DND-41 (cell line): ENCODE measurements around the gene C10orf62.

Experiments
- ATAC-seq: fragments of 200-7000 bp; cut with Tn5 transposase; 3 replicates; pipeline ENCODE4 v1.9.1; 2021; ENCODE audit warnings: low read depth; ENCODE audit not compliant: insufficient read depth
- DNase-seq: peaks from one replicate; pipeline ENCODE4 v3.0.0-alpha.2; 2020
- H2AFZ ChIP-seq: 2 replicates; pipeline ENCODE4 v1.6.0; 2012; ENCODE audit warnings: low read depth, low read length
- H3K27ac ChIP-seq: 2 replicates; pipeline ENCODE4 v1.5.1; 2012; ENCODE audit warnings: low read length, inconsistent platforms
- H3K27me3 ChIP-seq: fragments of 200-600 bp; sonication (generic); 2 replicates; pipeline ENCODE4 v1.6.0; 2012; ENCODE audit warnings: low read length, mild to moderate bottlenecking, inconsistent platforms; ENCODE audit not compliant: insufficient read depth, poor library complexity
- H3K36me3 ChIP-seq: 2 replicates; pipeline ENCODE4 v1.5.1; 2012; ENCODE audit warnings: low read length, inconsistent platforms; ENCODE audit not compliant: insufficient read depth
- H3K4me1 ChIP-seq: 2 replicates; pipeline ENCODE4 v1.5.1; 2012; ENCODE audit warnings: mild to moderate bottlenecking, low read length; ENCODE audit not compliant: insufficient read depth
- H3K4me2 ChIP-seq: 2 replicates; pipeline ENCODE4 v1.6.0; 2012; ENCODE audit warnings: mild to moderate bottlenecking, moderate library complexity, low read length, inconsistent platforms; ENCODE audit not compliant: insufficient read depth
- H3K4me3 ChIP-seq, 2 experiments: fragments of 200-600 bp in 1 of 2; shearing (Covaris generic) in 1 of 2; 2 replicates each; pipeline ENCODE4 v1.5.1; 2012 to 2016; ENCODE audit warnings: inconsistent platforms in 2 of 2, low read length in 2 of 2, mild to moderate bottlenecking in 2 of 2, low read depth in 1 of 2, moderate library complexity in 1 of 2
- H3K79me2 ChIP-seq: 2 replicates; pipeline ENCODE4 v1.6.0; 2012; ENCODE audit warnings: low read length, inconsistent platforms; ENCODE audit not compliant: insufficient read depth
- H3K9ac ChIP-seq: 2 replicates; pipeline ENCODE4 v1.6.0; 2012; ENCODE audit warnings: low read depth, mild to moderate bottlenecking, inconsistent platforms, low read length, moderate library complexity
- H3K9me3 ChIP-seq: 2 replicates; pipeline ENCODE4 v1.5.1; 2012; ENCODE audit warnings: low read length, moderate library complexity, mild to moderate bottlenecking, inconsistent platforms; ENCODE audit not compliant: insufficient read depth, severe bottlenecking
- H4K20me1 ChIP-seq: 2 replicates; pipeline ENCODE4 v1.6.0; 2012; ENCODE audit warnings: low read length; ENCODE audit not compliant: insufficient read depth
- EZH2 ChIP-seq: IDR thresholded peaks from 3 replicates; pipeline ENCODE4 v1.6.1; 2012; ENCODE audit warnings: borderline replicate concordance, low read depth, mild to moderate bottlenecking, moderate library complexity, low read length, inconsistent platforms; ENCODE audit not compliant: severe bottlenecking
- TF ChIP-seq, protein P1 (sequence below): IDR thresholded peaks from 2 replicates; pipeline ENCODE4 v1.5.1; 2012; ENCODE audit warnings: borderline replicate concordance, low read length, moderate library complexity, mild to moderate bottlenecking; ENCODE audit not compliant: poor library complexity, severe bottlenecking; ENCODE audit errors: extremely low read depth

The C10orf62 gene

DNA sequence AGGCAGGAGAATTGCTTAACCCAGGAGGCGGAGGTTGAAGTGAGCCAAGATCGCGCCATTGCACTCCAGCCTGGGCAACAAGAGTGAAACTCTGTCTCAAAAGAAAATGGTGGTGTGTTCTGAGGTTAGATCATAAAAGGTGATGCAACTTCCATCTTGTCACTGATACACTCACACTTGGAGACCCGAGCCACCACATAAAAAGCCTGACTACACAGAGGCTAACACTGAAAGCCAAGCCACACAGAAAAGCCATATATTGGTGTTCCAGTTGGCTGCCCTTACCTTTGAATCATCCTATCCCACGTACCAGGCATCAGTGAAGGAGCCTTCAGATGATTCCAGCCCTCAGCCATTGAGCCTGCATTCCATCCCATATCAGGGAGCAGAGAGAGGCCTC is 39.8 kb downstream of the C10orf62 start:
- Histone ChIP-seq H3K27me3 (peaks cover 2% of the 10 kb centered on the region), H3K9me3 (no peaks in the 10 kb centered on the region), H3K4me3 (no peak overlapping the region), H3K79me2 (no peaks in the 10 kb centered on the region), H3K9ac (no peak overlapping the region), H3K36me3 (no peaks in the 10 kb centered on the region), H3K4me2 (no peak overlapping the region), H4K20me1 (no peaks in the 10 kb centered on the region), H3K4me1 (no peaks in the 10 kb centered on the region), H3K27ac (no peak overlapping the region), H2AFZ (no peak overlapping the region)
- no peak for DNase-seq
- no peak for ATAC-seq
- TF ChIP-seq EZH2 = no peak
- TF ChIP-seq, protein P1, sequence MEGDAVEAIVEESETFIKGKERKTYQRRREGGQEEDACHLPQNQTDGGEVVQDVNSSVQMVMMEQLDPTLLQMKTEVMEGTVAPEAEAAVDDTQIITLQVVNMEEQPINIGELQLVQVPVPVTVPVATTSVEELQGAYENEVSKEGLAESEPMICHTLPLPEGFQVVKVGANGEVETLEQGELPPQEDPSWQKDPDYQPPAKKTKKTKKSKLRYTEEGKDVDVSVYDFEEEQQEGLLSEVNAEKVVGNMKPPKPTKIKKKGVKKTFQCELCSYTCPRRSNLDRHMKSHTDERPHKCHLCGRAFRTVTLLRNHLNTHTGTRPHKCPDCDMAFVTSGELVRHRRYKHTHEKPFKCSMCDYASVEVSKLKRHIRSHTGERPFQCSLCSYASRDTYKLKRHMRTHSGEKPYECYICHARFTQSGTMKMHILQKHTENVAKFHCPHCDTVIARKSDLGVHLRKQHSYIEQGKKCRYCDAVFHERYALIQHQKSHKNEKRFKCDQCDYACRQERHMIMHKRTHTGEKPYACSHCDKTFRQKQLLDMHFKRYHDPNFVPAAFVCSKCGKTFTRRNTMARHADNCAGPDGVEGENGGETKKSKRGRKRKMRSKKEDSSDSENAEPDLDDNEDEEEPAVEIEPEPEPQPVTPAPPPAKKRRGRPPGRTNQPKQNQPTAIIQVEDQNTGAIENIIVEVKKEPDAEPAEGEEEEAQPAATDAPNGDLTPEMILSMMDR = no peak

GRCh38 chr10:97631098-97631497 is 41.6 kb downstream of the C10orf62 start:
- ATAC-seq (no peak), DNase-seq (no peak)
- H3K79me2 ChIP-seq = no peaks in the 10 kb centered on the region
- H4K20me1 ChIP-seq = no peaks in the 10 kb centered on the region
- no peaks in the 10 kb centered on the region for H3K4me1 ChIP-seq
- H2AFZ ChIP-seq = no peak overlapping the region
- no peak for TF ChIP-seq EZH2
- TF ChIP-seq, protein P1 = no peak
- peaks cover 2% of the 10 kb centered on the region for H3K27me3 ChIP-seq
- no peaks in the 10 kb centered on the region for H3K9me3 ChIP-seq
- no peak overlapping the region for H3K9ac ChIP-seq
- H3K4me2 ChIP-seq = no peak overlapping the region
- H3K4me3 ChIP-seq = no peak overlapping the region
- no peak overlapping the region for H3K27ac ChIP-seq
- no peaks in the 10 kb centered on the region for H3K36me3 ChIP-seq

GRCh38 chr10:97632949-97633884 is 43.7 kb downstream of the C10orf62 start, which contains the start of gene MORN4:
Gene MORN4 (minus strand): TSS chr10:97633500. CDS start chr10:97619653, 13,847 bp downstream.
- ATAC-seq = no peak
- DNase-seq = no peak
- no peak within 1 kb of the TSS for H3K4me3 ChIP-seq
- no peaks in the 10 kb centered on the region for H3K36me3 ChIP-seq
- H4K20me1 ChIP-seq = no peaks in the 10 kb centered on the region
- H3K9me3 ChIP-seq = no peaks in the 10 kb centered on the region
- H3K27me3 ChIP-seq = no peaks in the 10 kb centered on the region
- TF ChIP-seq, protein P1 = no peak
- no peak for TF ChIP-seq EZH2
- no peak within 1 kb of the TSS for H3K4me2 ChIP-seq
- no peak within 1 kb of the TSS for H3K27ac ChIP-seq
- no peak within 1 kb of the TSS for H3K9ac ChIP-seq
- no peaks in the 10 kb centered on the region for H3K4me1 ChIP-seq
- no peaks in the 10 kb centered on the region for H3K79me2 ChIP-seq
- no peak within 1 kb of the TSS for H2AFZ ChIP-seq

DNA sequence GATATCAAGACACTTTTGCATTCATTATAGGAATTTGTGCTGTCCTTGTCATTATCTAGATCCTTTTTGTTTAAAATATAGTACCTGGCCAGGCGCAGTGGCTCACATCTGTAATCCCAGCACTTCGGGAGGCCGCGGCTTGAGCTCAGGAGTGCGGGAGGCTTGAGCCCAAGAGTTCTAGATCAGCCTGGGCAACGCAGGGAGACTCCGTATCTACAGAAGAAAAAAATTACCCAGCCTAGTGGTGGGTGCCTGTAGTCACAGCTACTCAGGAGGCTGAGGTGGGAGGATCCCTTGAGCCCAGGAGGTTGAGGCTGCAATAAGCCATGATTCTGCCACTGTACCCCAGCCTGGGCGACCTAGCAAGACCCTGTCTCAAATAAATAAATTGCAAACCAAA is 44.4 kb downstream of the C10orf62 start:
- Histone ChIP-seq H4K20me1 (no peaks in the 10 kb centered on the region), H3K4me3 (no peak overlapping the region), H3K27ac (no peak overlapping the region), H3K9ac (no peak overlapping the region), H3K79me2 (no peaks in the 10 kb centered on the region), H3K27me3 (no peaks in the 10 kb centered on the region), H3K36me3 (no peaks in the 10 kb centered on the region), H3K9me3 (no peaks in the 10 kb centered on the region), H3K4me1 (no peaks in the 10 kb centered on the region), H2AFZ (no peak overlapping the region), H3K4me2 (no peak overlapping the region)
- ATAC-seq (no peak), DNase-seq (no peak)
- TF ChIP-seq, protein P1 = no peak
- no peak for TF ChIP-seq EZH2
